PFSK-1 (cell line): ENCODE measurements around the gene F12.

Experiments used
- FOXP2 ChIP-seq: optimal IDR thresholded peaks from 2 replicates; pipeline ENCODE3; 2011; ENCODE audit warnings: borderline replicate concordance, control low read depth, inconsistent platforms; ENCODE audit not compliant: insufficient read depth; ENCODE audit errors: extremely low read length, extremely low read depth
- POLR2AphosphoS5 ChIP-seq: IDR thresholded peaks from 2 replicates; pipeline ENCODE4 v1.6.1; 2012; ENCODE audit warnings: low read depth, mild to moderate bottlenecking, control low read depth, low read length, moderate library complexity
- REST ChIP-seq, 2 experiments: IDR thresholded peaks; 2 replicates each; pipeline versions ENCODE4 v1.6.1 to v1.8.0; 2011 to 2012; ENCODE audit warnings: low read depth in 2 of 2, low read length in 2 of 2, control low read depth in 1 of 2, inconsistent platforms in 1 of 2, mild to moderate bottlenecking in 1 of 2, moderate library complexity in 1 of 2; ENCODE audit not compliant: insufficient read depth in 1 of 2
- TAF1 ChIP-seq: IDR thresholded peaks from 2 replicates; pipeline ENCODE4 v1.6.1; 2012; ENCODE audit warnings: low read length, control low read depth, borderline replicate concordance; ENCODE audit not compliant: insufficient read depth

DNA sequence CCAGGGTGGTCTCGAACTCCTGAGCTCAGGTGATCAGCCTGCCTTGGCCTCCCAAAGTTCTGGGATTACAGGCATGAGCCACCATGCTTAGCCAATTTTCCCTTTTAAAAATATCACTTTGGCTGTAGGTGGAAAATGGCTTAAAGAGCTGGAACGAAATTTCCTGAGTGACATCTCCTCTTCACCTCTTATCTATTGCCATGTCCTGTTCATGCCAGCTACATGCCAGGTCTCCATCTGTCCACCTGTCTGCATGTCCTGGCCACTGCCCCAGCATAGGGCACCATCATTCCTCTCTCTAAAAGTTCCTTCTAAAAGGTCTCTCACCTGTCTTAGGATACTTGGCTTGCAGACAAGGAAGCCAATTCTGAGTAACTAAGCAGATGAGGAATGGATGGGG lies 14.3 kb upstream of the F12 start:
- no peak for TF ChIP-seq POLR2AphosphoS5
- no peak for TF ChIP-seq TAF1
- no peak for TF ChIP-seq REST (IDR thresholded peaks at IDR 0.05; ENCODE audit: insufficient read depth in 1 of 2, low read depth in 2 of 2, low read length in 2 of 2)
- no peak for TF ChIP-seq FOXP2
